ENCODE data around the gene CD72.

DNA sequence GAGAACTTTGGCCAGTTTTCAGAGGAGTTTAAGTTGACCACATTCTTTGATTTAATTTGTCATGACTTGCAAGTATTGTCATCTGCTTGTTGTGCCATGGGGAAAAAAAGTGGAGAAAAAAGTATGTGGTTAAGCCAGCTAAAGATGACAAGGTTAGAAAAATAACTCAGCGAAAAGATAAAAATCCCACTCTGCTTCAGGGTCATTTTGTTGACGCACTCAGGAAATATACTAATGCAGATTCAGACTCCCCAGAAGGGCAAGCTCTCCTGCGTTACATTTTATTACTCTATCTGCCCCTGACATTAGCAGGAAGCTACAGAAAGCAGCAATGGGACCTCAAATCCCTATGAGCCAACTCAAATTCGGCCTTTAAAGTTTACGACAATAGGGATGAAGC, 40.7 kb downstream of the CD72 start:
- TF ChIP-seq EZH2 (IDR thresholded peaks at IDR 0.05; ENCODE audit: low read length, unreplicated experiment): no peak
- TF ChIP-seq, protein P1, sequence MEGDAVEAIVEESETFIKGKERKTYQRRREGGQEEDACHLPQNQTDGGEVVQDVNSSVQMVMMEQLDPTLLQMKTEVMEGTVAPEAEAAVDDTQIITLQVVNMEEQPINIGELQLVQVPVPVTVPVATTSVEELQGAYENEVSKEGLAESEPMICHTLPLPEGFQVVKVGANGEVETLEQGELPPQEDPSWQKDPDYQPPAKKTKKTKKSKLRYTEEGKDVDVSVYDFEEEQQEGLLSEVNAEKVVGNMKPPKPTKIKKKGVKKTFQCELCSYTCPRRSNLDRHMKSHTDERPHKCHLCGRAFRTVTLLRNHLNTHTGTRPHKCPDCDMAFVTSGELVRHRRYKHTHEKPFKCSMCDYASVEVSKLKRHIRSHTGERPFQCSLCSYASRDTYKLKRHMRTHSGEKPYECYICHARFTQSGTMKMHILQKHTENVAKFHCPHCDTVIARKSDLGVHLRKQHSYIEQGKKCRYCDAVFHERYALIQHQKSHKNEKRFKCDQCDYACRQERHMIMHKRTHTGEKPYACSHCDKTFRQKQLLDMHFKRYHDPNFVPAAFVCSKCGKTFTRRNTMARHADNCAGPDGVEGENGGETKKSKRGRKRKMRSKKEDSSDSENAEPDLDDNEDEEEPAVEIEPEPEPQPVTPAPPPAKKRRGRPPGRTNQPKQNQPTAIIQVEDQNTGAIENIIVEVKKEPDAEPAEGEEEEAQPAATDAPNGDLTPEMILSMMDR (conservative IDR thresholded peaks at IDR 0.05; ENCODE audit: low read depth, low read length): no peak

Data from PC-3 (cell line).